DMS 273 (cell line): ENCODE results near the gene LRRC31.

Experiments
- DNase-seq: peaks from one replicate; lab custom pipeline; 2025; ENCODE audit not compliant: unreplicated experiment; lab: John Stamatoyannopoulos, UW

Gene LRRC31

GRCh38 chr3:169813757-169814517 is 55.8 kb downstream of the LRRC31 start:
- DNase-seq: peak; percentile 22

GRCh38 chr3:169813278-169813677 is 56.5 kb downstream of the LRRC31 start:
- no peak for DNase-seq

GRCh38 chr3:169812332-169813235 is 57.2 kb downstream of the LRRC31 start, which contains the start of the genes LRRC34 and LRRIQ4:
Gene LRRC34, minus strand, starts transcription at chr3:169812904. Its CDS starts 356 bp downstream, at chr3:169812548.
Gene LRRIQ4, plus strand, starts transcription at chr3:169812870. Its CDS starts 9,052 bp downstream, at chr3:169821922.
- peak; percentile 92 for DNase-seq

GRCh38 chr3:169811631-169812331 is 58.0 kb downstream of the LRRC31 start:
- peak; percentile 80 for DNase-seq

- no peak for DNase-seq
Measured at GRCh38 chr3:169809230-169809795, 60.4 kb downstream of the LRRC31 start.

- no peak for DNase-seq
Measured at GRCh38 chr3:169804681-169805080, 65.1 kb downstream of the LRRC31 start.

GRCh38 chr3:169792359-169792758 is 77.4 kb downstream of the LRRC31 start:
- DNase-seq: no peak

DNA sequence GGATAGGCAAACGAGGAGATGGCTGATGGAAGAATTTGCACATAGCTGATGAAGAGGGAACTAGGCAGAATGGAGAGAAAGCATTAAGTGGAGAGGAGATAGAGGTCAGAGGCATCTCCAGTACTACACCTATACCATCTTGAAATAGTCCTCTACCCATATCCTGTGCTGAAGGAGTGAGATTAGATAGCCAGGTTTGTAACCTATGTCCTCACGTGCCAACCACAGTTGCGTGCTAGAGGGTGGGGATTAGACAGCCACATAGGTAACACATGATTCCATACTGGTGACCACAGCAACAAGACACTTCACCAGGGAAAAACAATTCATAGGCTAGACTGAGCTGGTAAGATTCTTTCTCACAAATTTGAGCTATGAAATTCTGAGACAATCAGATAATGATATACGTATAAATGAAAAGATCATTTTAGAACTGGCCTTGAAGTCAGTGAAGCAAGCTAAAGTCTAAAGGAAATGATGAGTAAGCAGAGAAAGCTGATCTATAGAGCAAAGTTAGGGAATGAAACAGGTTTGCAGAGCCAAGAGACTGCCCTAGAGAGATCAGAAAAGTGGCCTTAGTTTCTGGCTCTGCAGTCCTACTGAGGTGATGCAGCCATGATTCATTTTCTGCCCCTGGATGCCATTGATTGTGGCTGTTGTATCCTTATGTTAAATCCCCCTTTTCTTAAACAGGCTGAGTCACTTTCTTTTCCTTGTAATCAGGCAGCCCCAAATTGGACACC is 78.9 kb downstream of the LRRC31 start:
- no peak for DNase-seq

DNA sequence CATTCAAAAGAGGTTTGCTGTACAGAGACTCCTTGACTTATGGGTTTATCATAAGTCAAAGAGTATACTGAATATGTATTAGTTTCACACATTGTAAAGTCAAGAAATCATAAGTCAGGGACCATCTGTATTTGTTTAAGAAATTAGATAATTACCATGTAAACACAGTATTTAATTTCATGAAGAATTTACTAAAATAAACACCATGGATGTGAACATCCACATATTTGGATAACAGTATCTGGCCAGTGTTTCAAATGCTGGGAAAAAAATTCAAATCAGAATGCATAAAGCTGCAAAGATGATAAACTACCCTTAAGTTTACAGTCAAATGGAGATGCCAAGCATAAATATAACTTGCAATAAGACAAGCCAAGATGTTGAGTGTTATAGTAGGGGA is 79.5 kb downstream of the LRRC31 start:
- no peak for DNase-seq
